CD4-positive, alpha-beta T cell treated with Interleukin-10 for 1 hour (primary cell): Measurements from ENCODE around the gene LRRC52.
"Not testable (repeated sequence)": the region's sequence is repeated elsewhere in the genome, so short reads cannot be mapped to it uniquely, and the experiment has no call there.

Experiments
- DNase-seq: peaks from one replicate; pipeline ENCODE4 v3.0.0-alpha.2; 2020

Gene LRRC52

DNA sequence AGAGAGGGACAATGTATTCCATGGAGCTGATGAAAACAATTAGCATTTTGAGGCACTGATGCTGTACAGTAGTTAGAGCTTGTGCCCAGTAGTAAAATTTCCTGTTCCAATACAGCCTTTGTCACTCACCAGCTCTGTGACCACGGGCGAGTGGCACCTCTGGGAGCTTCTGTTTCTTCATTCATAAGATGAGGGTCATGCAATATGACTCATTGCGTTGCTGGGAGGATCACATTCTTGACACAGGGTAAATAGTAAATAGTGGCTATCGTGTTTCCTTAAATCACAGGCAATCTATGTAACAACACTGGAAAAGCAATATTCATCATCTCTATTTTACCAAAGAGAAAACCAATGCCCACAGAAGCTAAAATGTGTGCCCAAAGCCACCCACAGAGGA is 4.5 kb upstream of the LRRC52 start:
- no peak for DNase-seq

DNA sequence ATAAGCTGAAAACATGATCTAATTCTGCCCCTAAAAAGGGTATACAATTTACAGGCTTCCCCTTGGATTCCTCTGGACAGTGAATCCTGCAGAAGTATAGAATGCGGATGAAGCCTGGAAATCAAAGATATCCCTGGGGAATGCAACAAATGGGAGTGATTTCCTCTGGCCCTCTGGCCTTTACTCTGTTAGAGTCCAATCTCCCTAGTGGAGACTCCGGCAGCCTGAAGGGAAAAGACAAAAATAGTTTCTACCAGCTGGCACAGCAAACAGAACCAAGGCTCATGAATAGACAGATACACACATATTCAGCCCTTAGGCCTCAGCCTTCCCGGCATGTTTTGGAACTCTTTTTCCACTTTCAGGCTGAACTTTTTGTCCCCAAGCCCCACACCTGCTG is 3.9 kb upstream of the LRRC52 start:
- no peak for DNase-seq

DNA sequence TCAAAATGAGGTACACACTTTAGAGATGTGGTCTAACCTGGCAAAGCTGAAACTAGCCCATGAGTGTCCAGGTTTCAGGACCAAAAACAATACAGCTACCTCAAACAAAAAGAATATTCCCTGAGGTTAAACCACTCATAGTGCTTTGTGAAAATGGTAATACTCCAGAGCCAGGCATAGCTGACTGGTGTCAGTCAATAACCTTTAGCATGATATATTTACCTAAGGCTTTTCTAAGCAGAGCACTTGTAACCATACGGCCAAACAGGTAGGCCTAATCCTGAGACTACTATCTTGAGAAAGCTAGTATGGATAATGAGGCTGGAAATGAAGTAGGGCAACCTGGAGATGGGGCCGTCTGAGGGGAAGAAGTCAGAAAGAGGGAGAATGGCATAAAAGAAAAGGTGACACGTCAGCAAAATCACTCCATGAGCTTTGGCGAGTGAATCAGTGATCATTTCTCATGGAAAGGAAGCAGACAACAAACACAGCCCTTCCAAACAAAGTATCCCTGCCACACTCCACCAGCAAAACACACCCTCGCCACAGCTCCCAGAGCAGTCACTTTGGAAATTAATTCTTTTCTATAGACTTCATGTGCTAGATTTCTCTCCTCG is 1.7 kb upstream of the LRRC52 start:
- no peak for DNase-seq

DNA sequence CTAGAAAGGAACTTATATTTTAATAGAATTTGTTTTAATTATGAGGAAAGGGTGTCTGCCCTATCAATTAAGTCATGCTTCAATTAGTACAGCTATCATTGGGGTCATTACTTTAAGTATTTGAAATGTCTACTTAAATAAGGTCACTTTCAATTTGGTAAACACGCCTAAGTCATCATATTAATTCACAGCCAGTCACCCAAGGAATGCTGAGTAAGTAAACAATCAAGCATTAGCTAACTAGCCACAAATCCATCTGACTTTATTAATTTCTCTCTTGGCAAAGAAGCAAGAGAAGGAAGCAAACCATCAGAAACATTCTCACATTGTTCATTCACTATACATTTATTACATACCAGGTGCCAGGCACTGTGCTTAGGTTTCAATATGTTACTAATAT is 1.2 kb upstream of the LRRC52 start:
- DNase-seq = no peak

DNA sequence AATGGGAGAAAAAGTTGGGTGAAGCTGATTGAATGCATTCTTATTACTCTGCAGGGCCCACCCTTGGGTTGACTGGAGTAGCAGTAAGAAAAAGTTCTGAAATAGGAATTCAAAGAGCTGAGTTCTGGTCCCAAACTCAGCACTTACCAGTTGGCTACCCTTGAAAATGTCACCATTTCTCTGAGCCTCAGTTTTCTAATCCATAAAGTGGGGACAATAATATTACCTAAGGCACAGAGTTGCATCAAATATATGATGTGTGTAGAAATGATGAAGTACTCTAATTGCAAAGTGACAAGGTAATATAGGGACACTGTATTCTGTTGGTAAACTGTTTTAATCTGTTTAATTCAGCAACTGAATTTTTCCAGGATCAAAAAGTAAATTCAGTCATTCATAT is 1.2 kb downstream of the LRRC52 start:
- DNase-seq = no peak

DNA sequence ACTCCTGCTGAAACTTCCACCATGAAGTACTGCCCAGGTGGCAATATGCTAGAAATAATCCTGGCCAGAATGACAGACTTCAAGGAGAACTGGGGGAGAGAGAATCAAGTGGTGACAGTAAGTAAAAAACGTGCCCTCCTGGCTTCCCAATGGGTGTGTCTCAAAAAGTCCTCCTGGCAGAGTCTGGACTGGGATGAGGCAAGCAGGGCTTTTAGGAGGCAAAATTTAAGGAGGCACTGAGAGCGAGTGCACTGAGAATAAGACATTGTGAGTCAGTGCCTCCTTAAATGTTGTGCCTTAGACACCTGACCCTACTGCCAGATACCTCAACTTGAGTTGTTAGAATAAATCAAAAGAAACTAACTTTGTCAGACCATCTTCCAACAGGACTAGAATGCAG is 2.2 kb downstream of the LRRC52 start:
- DNase-seq = no peak

GRCh38 chr1:165549973-165550372 is 6.2 kb downstream of the LRRC52 start:
- DNase-seq = no peak

- DNase-seq = no peak
Observed at GRCh38 chr1:165551469-165551868, 7.7 kb downstream of the LRRC52 start.

- DNase-seq = no peak
Observed at GRCh38 chr1:165560883-165561656, 17.3 kb downstream of the LRRC52 start.

DNA sequence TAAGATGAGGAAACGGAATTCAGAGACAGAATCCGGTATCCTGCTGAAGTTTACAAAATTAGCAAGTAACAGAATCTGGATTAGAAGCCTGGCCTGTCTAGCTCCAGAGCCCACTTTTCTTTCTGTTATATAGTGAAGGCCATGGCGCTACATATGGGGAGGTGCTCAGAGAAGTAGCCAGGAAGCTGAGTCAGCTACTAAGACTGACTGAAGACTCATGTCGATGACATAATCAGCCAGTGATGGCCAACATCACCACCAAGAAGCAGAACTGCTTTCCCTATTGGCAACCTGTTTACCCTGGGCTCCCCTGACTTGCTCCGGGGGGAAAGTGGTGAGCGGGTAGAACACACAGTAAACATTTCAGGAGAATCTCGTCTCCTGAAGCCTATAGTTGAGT is 18.8 kb downstream of the LRRC52 start:
- no peak for DNase-seq

DNA sequence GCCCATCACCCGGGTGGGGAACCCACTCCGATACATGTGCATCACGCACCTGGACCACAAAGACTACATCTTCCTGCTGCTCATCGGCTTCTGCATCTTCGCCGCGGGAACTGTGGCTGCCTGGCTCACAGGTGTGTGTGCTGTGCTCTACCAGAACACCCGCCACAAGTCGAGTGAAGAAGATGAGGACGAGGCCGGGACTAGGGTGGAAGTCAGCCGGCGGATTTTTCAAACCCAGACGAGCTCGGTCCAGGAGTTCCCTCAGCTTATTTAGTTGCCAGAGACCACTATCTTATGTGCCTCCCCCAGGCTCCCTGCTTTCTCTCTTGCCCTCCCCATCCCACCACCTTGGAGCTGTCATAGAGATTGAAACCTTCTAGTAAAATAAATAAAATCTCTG is 19.8 kb downstream of the LRRC52 start:
- DNase-seq = no peak

GRCh38 chr1:165564561-165564960 is 20.8 kb downstream of the LRRC52 start:
- DNase-seq = no peak

- no peak for DNase-seq
Observed at GRCh38 chr1:165565751-165566490, 22.1 kb downstream of the LRRC52 start.

- no peak for DNase-seq
Observed at GRCh38 chr1:165570078-165570477, 26.3 kb downstream of the LRRC52 start.

DNA sequence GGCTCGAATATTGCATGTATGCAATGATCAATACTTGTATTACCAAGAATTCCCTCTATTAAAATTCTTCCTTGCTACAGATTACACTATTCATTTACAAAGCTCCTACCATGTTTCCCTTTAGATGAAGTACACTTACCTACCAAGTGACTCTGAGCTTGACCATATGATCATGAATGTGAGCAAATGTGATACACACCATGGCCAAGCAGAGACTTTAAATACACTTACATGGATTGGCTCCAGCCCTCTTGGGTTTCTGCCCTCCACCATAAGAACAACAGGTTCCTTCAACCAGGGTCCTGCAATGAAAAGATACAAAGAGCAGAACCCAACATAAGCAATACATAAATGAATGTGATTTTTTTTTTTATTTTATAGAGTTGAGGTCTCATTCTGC is 30.0 kb downstream of the LRRC52 start:
- DNase-seq = no peak

DNA sequence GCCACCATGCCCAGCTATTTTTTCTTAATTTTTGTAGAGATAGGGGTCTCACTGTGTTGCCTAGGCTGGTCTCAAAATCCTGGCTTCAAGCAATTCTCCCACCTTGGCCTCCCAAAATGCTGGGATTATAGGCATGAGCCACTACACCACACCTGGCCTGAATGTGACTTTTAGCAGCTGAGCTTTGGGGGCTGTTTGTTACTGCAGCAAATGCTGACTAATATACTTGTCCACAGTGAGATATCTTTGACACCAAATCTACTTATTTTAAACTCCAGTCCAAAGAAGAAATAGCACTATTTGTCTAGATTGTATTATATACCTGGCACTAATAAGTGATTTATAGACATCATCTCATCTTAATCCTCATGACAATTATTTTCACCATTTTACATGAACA is 30.5 kb downstream of the LRRC52 start:
- no peak for DNase-seq

DNA sequence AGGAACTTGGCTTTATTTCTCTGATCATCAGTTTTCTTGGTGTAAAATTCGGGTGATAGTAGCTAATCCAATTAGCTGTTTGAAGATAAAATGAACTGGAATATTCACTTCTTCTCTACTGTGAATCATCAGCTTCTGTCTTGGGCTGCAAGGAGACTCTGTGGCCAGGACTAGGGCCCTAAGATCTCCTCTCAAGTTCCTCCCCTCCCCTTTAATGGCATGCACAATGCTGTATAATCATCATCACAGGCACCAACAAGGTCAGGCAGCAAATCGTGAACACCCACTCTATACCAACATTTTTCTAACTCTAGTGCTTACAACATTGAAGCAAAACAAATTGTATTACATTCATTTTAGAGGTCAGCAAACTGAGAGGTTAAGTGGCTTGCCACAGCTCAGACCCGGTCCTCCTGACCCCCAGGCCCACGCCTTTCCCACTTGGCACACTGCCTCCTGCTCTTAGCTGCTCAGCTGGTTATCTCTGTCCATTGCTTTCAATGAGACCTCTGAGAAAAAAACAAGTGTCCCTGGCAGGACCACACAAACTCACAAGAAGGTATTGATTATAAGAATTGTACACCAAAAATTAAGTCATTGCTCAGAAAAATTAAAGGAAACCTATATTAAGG is 31.8 kb downstream of the LRRC52 start:
- DNase-seq = no peak

DNA sequence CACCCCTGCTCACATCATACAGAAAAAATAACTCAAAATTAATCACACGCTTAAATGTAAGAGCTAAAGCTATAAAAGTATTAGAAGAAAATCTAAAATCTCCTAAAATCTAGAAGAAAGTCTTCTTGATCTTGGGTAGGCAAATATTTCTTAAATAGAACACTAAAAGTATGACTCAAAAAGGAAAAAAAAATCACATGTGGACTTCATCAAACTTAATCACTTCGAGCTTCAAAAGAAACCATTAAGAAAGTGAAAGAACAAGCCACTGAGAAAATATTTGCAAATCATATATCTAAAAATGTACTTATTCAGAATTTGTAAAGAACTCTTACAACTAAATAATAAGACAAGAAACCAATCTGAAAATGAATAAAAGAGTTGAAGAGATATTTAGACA is 32.7 kb downstream of the LRRC52 start:
- DNase-seq = no peak

- DNase-seq = no peak
Observed at GRCh38 chr1:165577707-165578106, 33.9 kb downstream of the LRRC52 start.

GRCh38 chr1:165580931-165581871 is 37.4 kb downstream of the LRRC52 start:
- no peak for DNase-seq

DNA sequence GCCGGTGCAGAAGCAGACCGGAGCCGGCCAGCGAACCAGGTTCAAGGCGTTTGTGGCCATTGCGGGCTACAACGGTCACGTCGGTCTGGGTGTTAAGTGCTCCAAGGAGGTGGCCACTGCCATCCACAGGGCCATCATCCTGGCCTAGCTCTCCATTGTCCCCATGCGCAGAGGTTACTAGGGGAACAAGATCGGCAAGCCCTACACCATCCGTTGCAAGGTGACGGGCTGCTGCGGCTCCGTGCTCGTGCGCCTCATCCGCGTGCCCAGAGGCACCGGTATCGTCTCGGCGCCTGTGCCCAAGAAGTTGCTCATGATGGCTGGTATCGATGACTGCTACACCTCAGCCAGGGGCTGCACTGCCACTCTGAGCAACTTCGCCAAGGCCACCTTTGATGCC is 38.1 kb downstream of the LRRC52 start:
- DNase-seq = no peak

GRCh38 chr1:165586398-165586797 is 42.6 kb downstream of the LRRC52 start:
- DNase-seq = no peak

GRCh38 chr1:165591391-165591790 is 47.6 kb downstream of the LRRC52 start:
- not testable (repeated sequence) for DNase-seq
